PC-3 (cell line): ENCODE results near the gene EXOC2.

Experiments
- EZH2 ChIP-seq: fragments of 300-600 bp; sonication (generic); IDR thresholded peaks from one replicate; pipeline ENCODE4 v1.6.1; 2017; ENCODE audit warnings: antibody characterized with exemption, mild to moderate bottlenecking, low read length; ENCODE audit not compliant: unreplicated experiment
- TF ChIP-seq, protein P1 (sequence below): fragments of 300-600 bp; sonication (generic); conservative IDR thresholded peaks from 2 replicates; pipeline ENCODE4 v1.5.1; 2017; ENCODE audit warnings: antibody characterized with exemption, low read depth, mild to moderate bottlenecking, low read length

DNA sequence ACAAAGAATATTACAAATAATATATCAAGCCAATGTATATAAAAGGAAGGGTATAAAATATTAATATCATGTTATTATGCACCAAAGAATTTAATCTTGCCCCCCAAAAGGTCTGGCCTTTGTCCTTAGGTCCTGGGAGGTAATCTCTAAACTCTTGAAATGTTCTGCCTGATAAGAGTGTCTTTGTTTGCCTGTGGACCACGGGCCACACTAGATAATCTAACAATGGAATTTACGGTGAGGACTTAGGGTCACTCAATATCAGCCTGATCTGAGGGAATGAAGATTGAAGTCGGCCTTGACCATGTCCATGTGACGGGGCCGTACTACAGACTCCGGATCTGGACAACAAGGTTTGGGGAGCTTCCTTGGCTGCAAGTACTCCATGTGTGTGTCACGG, 79.0 kb downstream of the EXOC2 start:
- TF ChIP-seq, protein P1, sequence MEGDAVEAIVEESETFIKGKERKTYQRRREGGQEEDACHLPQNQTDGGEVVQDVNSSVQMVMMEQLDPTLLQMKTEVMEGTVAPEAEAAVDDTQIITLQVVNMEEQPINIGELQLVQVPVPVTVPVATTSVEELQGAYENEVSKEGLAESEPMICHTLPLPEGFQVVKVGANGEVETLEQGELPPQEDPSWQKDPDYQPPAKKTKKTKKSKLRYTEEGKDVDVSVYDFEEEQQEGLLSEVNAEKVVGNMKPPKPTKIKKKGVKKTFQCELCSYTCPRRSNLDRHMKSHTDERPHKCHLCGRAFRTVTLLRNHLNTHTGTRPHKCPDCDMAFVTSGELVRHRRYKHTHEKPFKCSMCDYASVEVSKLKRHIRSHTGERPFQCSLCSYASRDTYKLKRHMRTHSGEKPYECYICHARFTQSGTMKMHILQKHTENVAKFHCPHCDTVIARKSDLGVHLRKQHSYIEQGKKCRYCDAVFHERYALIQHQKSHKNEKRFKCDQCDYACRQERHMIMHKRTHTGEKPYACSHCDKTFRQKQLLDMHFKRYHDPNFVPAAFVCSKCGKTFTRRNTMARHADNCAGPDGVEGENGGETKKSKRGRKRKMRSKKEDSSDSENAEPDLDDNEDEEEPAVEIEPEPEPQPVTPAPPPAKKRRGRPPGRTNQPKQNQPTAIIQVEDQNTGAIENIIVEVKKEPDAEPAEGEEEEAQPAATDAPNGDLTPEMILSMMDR = no peak
- TF ChIP-seq EZH2 = no peak
